Measurements from ENCODE around the gene PSMD11. TPM values are rescaled to one million over a fixed set of nuclear protein-coding genes. Genes with fewer than 3 reads are reported as not detected.

Gene PSMD11
- total and polyA plus RNA-seq, 7 donors = 118 to 326 (median 207) TPM

GRCh38 chr17:32504166-32504990 is 60.1 kb downstream of the PSMD11 start:
- no peak for TF ChIP-seq CTCF (IDR thresholded peaks at IDR 0.05)
- DNase-seq (peak in 1 of 2 donors; percentile 55), ATAC-seq (peak; percentile 52 to 87 (median 72))
- 40 to 57% (median 57%) methylated on average over 18 of the region's 18 CpGs for WGBS, 3 donors
- H3K4me3 ChIP-seq = no peak overlapping the region
- H3K9me3 ChIP-seq = no peaks in the 10 kb centered on the region
- H3K27ac ChIP-seq = no peak overlapping the region
- no peaks in the 10 kb centered on the region for H3K36me3 ChIP-seq (ENCODE audit: insufficient read depth in 1 of 2, low read depth in 1 of 2)
- no peaks in the 10 kb centered on the region for H3K27me3 ChIP-seq (ENCODE audit: insufficient read depth in 3 of 3, low read length in 2 of 3)
- no peaks in the 10 kb centered on the region for H3K4me1 ChIP-seq
- intact Hi-C loops (cut with DNase I) = loop anchor here in 1 of 2 donors (10.0 kb wide), 1 partner anchor 240 kb away; no protein-coding TSS in a partner anchor

DNA sequence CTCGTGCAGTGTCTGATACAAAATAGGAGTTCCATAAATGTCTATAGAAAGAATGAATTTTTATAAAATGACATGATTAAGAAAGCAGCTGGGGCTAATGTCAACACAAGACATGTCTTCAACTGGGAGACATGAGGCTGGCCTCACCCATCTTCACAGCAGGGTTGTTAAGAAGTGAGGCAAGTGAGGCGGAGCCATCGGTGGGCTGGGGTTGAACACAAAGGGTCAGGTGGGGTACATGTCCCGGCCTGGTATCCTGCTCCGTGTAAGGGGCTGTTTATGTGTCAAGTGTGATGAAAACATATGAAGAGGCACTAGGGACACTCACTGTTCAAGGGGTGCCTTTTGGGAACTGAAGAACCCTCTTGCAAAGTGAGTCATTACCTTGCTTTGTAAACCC is 64.6 kb downstream of the PSMD11 start:
- H3K27me3 ChIP-seq (ENCODE audit: insufficient read depth in 3 of 3, low read length in 2 of 3) = no peaks in the 10 kb centered on the region
- intact Hi-C loops (cut with DNase I) = loop anchor here in 1 of 2 donors (10.0 kb wide), 1 partner anchor 236 kb away; no protein-coding TSS in a partner anchor
- no peak for DNase-seq
- no peak overlapping the region for H3K4me3 ChIP-seq
- ATAC-seq = no peak
- H3K4me1 ChIP-seq = no peaks in the 10 kb centered on the region
- TF ChIP-seq CTCF (IDR thresholded peaks at IDR 0.05) = no peak
- no peaks in the 10 kb centered on the region for H3K9me3 ChIP-seq
- no peaks in the 10 kb centered on the region for H3K36me3 ChIP-seq (ENCODE audit: insufficient read depth in 1 of 2, low read depth in 1 of 2)
- H3K27ac ChIP-seq = no peak overlapping the region
- 89 to 93% (median 91%) methylated on average over 5 of the region's 5 CpGs for WGBS, 3 donors

- 74 to 82% (median 81%) methylated on average over 7 of the region's 7 CpGs for WGBS, 3 donors
- TF ChIP-seq CTCF (IDR thresholded peaks at IDR 0.05) = no peak
- no peak overlapping the region for H3K4me3 ChIP-seq
- H3K27ac ChIP-seq = no peak overlapping the region
- peaks cover 2% of the 10 kb centered on the region for H3K4me1 ChIP-seq
- no peaks in the 10 kb centered on the region for H3K36me3 ChIP-seq (ENCODE audit: insufficient read depth in 1 of 2, low read depth in 1 of 2)
- no peaks in the 10 kb centered on the region for H3K27me3 ChIP-seq (ENCODE audit: insufficient read depth in 3 of 3, low read length in 2 of 3)
- H3K9me3 ChIP-seq = no peaks in the 10 kb centered on the region
- no peak for DNase-seq
- ATAC-seq = no peak
- intact Hi-C loops (cut with DNase I) = no loop called here
These were observed 66.2 kb downstream of the PSMD11 start for GRCh38 chr17:32510466-32510865.

DNA sequence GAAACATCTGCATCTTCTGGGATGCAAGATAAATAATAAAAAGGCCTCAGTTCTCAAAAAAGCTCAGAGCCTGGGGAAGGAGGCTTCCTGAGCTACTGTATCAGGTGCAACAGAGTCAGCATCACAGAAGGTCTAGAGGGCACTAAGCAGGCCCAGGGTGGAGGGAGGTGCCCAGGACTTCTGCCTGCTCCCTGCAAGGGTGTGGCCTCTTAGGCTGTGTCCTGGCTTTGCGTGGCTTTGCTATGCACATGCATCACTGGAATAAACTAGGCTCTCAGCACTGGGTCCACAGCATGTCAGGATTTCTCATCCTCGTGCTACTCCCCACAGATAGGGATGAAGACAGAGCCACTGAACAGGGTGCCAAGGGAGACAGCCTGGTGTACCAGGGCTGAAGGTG is 68.0 kb downstream of the PSMD11 start:
- no peak overlapping the region for H3K27ac ChIP-seq
- intact Hi-C loops (cut with DNase I) = no loop called here
- H3K4me1 ChIP-seq = peaks cover 15% of the 10 kb centered on the region
- no peak for TF ChIP-seq CTCF (IDR thresholded peaks at IDR 0.05)
- no peak for DNase-seq
- H3K4me3 ChIP-seq = no peak overlapping the region
- 89 to 92% (median 90%) methylated on average over 2 of the region's 2 CpGs for WGBS, 3 donors
- ATAC-seq = no peak
- no peaks in the 10 kb centered on the region for H3K27me3 ChIP-seq (ENCODE audit: insufficient read depth in 3 of 3, low read length in 2 of 3)
- H3K9me3 ChIP-seq = no peaks in the 10 kb centered on the region
- no peaks in the 10 kb centered on the region for H3K36me3 ChIP-seq (ENCODE audit: insufficient read depth in 1 of 2, low read depth in 1 of 2)

Measured in psoas muscle (tissue), 8 donors.